ENCODE results near the gene FOXA3.
"Not testable (repeated sequence)": the region's sequence is repeated elsewhere in the genome, so short reads cannot be mapped to it uniquely, and the experiment has no call there.

The FOXA3 gene

GRCh38 chr19:45895519-45895972, 31.4 kb downstream of the FOXA3 start:
- DNase-seq (ENCODE audit: low read depth): no peak

GRCh38 chr19:45895983-45896599, 32.0 kb downstream of the FOXA3 start:
- DNase-seq (ENCODE audit: low read depth): not testable (repeated sequence)

- no peak for DNase-seq (ENCODE audit: low read depth)
Measured at GRCh38 chr19:45897261-45897812, 33.2 kb downstream of the FOXA3 start.

- no peak for DNase-seq (ENCODE audit: low read depth)
Measured at GRCh38 chr19:45899253-45899652, 35.1 kb downstream of the FOXA3 start.

GRCh38 chr19:45899919-45900589, 35.9 kb downstream of the FOXA3 start:
- no peak for DNase-seq (ENCODE audit: low read depth)

- no peak for DNase-seq (ENCODE audit: low read depth)
Measured at GRCh38 chr19:45900738-45901431, 36.8 kb downstream of the FOXA3 start.

GRCh38 chr19:45901432-45901911, 37.3 kb downstream of the FOXA3 start:
- DNase-seq (ENCODE audit: low read depth): no peak

- DNase-seq (ENCODE audit: low read depth): no peak
Measured at GRCh38 chr19:45901912-45902650, 38.0 kb downstream of the FOXA3 start, which contains the start of gene MYPOP. MYPOP (minus strand) TSS chr19:45902613; CDS start chr19:45901773, 840 bp downstream.

- DNase-seq (ENCODE audit: low read depth): peak; percentile 97
Measured at GRCh38 chr19:45902651-45903625, 38.8 kb downstream of the FOXA3 start.

- no peak for DNase-seq (ENCODE audit: low read depth)
Measured at GRCh38 chr19:45905011-45905410, 40.9 kb downstream of the FOXA3 start.

- no peak for DNase-seq (ENCODE audit: low read depth)
Measured at GRCh38 chr19:45906221-45906620, 42.1 kb downstream of the FOXA3 start.

- DNase-seq (ENCODE audit: low read depth): no peak
Measured at GRCh38 chr19:45908956-45909355, 44.8 kb downstream of the FOXA3 start.

- DNase-seq (ENCODE audit: low read depth): no peak
Measured at GRCh38 chr19:45911291-45911690, 47.2 kb downstream of the FOXA3 start.

GRCh38 chr19:45913874-45914830, 50.0 kb downstream of the FOXA3 start, which contains the start of gene NANOS2:
NANOS2 (minus strand) TSS chr19:45914778; CDS start chr19:45914693, 85 bp downstream.
- DNase-seq (ENCODE audit: low read depth): no peak

GRCh38 chr19:45917421-45918091, 53.4 kb downstream of the FOXA3 start:
- DNase-seq (ENCODE audit: low read depth): no peak

GRCh38 chr19:45918721-45919120, 54.6 kb downstream of the FOXA3 start:
- DNase-seq (ENCODE audit: low read depth): no peak

GRCh38 chr19:45919678-45920077, 55.6 kb downstream of the FOXA3 start:
- DNase-seq (ENCODE audit: low read depth): no peak

GRCh38 chr19:45920458-45920857, 56.3 kb downstream of the FOXA3 start:
- no peak for DNase-seq (ENCODE audit: low read depth)

GRCh38 chr19:45922281-45922680, 58.2 kb downstream of the FOXA3 start:
- DNase-seq (ENCODE audit: low read depth): no peak
